ENCODE measurements around the gene MYH13. TPM values are rescaled to one million over a fixed set of nuclear protein-coding genes. Genes with fewer than 3 reads are reported as not detected.

Gene MYH13
- total RNA-seq (2014; rRNA removed; shearing (Covaris generic)), result not detected in 2 replicates

GRCh38 chr17:10372906-10373305 is at the start of gene MYH13:
Gene MYH13 (minus strand): TSS chr17:10373006. CDS start chr17:10364530, 8,476 bp downstream.

GRCh38 chr17:10421900-10422542 is 49.2 kb upstream of the MYH13 start, which contains the start of gene MYH8:
Gene MYH8 (minus strand): TSS chr17:10421950. CDS start chr17:10420227, 1,723 bp downstream.

Other genes with a start within 250 kb of the MYH13 start
- gene GAS7, start 174.4 kb downstream of the MYH13 start, total RNA-seq (2014; rRNA removed; shearing (Covaris generic)), result 64.2 and 75.4 TPM in 2 replicates
- gene MYH8, start 48.9 kb upstream of the MYH13 start, total RNA-seq (2014; rRNA removed; shearing (Covaris generic)), result not detected in 2 replicates
- gene MYH4, start 96.6 kb upstream of the MYH13 start, total RNA-seq (2014; rRNA removed; shearing (Covaris generic)), result under 0.01 TPM in 1 of 2 replicates, not detected in the other
- gene MYH1, start 145.5 kb upstream of the MYH13 start, total RNA-seq (2014; rRNA removed; shearing (Covaris generic)), result not detected in 2 replicates
- gene MYH2, start 176.7 kb upstream of the MYH13 start, total RNA-seq (2014; rRNA removed; shearing (Covaris generic)), result not detected in 2 replicates